IMR-90 (cell line): Measurements from ENCODE around the gene NSMCE3. TPM values are rescaled to one million over a fixed set of nuclear protein-coding genes. Genes with fewer than 3 reads are reported as not detected.

Source experiments
- ATAC-seq: fragments of 200-7000 bp; cut with Tn5 transposase; 2 replicates; pipeline ENCODE4 v1.9.1; 2020; ENCODE audit warnings: low read depth, mild to moderate bottlenecking, moderate library complexity
- BruUV-seq: library from RNA; stranded (reverse); fragments of 400-500 nt; replicated peaks from 2 replicates; lab custom pipeline; 2021; lab: Mats Ljungman, UMichigan
- CTCF ChIA-PET: fragments of 300-600 bp; formaldehyde crosslinking; extraction: SDS; loops from one replicate; lab custom pipeline; 2021; ENCODE audit warnings: antibody characterized with exemption; lab: Yijun Ruan, JAX
- POLR2A ChIA-PET: fragments of 300-600 bp; sonication (Branson Sonifier 250); formaldehyde crosslinking; loops from one replicate; lab custom pipeline; 2022; ENCODE audit warnings: antibody characterized with exemption; ENCODE audit not compliant: unreplicated experiment; lab: Charles Lee
- DNase-seq: peaks from one replicate; pipeline ENCODE4 v3.0.0; 2013
- H2AFZ ChIP-seq: replicated peaks from 2 replicates; pipeline ENCODE3; 2013; ENCODE audit warnings: low read length, mild to moderate bottlenecking; ENCODE audit not compliant: poor library complexity
- H2AK5ac ChIP-seq: 2 replicates; pipeline ENCODE4 v1.6.1; 2013; ENCODE audit warnings: low read depth, low read length, inconsistent platforms
- H2AK9ac ChIP-seq: replicated peaks from 2 replicates; pipeline ENCODE3; 2013; ENCODE audit warnings: mild to moderate bottlenecking, low read depth, low read length, moderate library complexity; ENCODE audit not compliant: poor library complexity
- H2BK120ac ChIP-seq: 2 replicates; pipeline ENCODE4 v1.6.1; 2013; ENCODE audit warnings: low read depth, low read length, inconsistent platforms
- H2BK15ac ChIP-seq: 3 replicates; pipeline ENCODE4 v1.6.1; 2013; ENCODE audit warnings: low read depth, low read length, inconsistent platforms
- H2BK20ac ChIP-seq: 2 replicates; pipeline ENCODE4 v1.6.1; 2013; ENCODE audit warnings: low read depth, mild to moderate bottlenecking, inconsistent platforms, low read length, moderate library complexity
- H2BK5ac ChIP-seq: 2 replicates; pipeline ENCODE4 v1.6.1; 2013; ENCODE audit warnings: mild to moderate bottlenecking, low read depth, low read length, inconsistent platforms; ENCODE audit not compliant: poor library complexity, severe bottlenecking
- H3K14ac ChIP-seq: replicated peaks from 2 replicates; pipeline ENCODE4 v1.6.1; 2013; ENCODE audit warnings: low read depth, low read length, inconsistent platforms
- H3K18ac ChIP-seq: 2 replicates; pipeline ENCODE4 v1.6.1; 2013; ENCODE audit warnings: low read depth, low read length, control low read depth
- H3K23ac ChIP-seq: 2 replicates; pipeline ENCODE4 v1.6.1; 2013; ENCODE audit warnings: low read depth, low read length, inconsistent platforms
- H3K27ac ChIP-seq: 2 replicates; pipeline ENCODE4 v1.5.1; 2013; ENCODE audit warnings: mild to moderate bottlenecking, control low read depth, low read length; ENCODE audit not compliant: insufficient read depth
- H3K27me3 ChIP-seq: 2 replicates; pipeline ENCODE4 v1.6.1; 2013; ENCODE audit warnings: low read length; ENCODE audit not compliant: control insufficient read depth, insufficient read depth
- H3K36me3 ChIP-seq: 2 replicates; pipeline ENCODE4 v1.6.1; 2013; ENCODE audit warnings: low read length, mixed read lengths; ENCODE audit not compliant: control insufficient read depth, insufficient read depth
- H3K4ac ChIP-seq: 2 replicates; pipeline ENCODE4 v1.6.1; 2013; ENCODE audit warnings: low read depth, low read length, inconsistent platforms
- H3K4me1 ChIP-seq: 2 replicates; pipeline ENCODE4 v1.6.1; 2013; ENCODE audit warnings: low read length, mixed read lengths; ENCODE audit not compliant: control insufficient read depth, insufficient read depth
- H3K4me2 ChIP-seq: 2 replicates; pipeline ENCODE4 v1.6.1; 2013; ENCODE audit warnings: low read depth, mild to moderate bottlenecking, control low read depth, low read length, moderate library complexity
- H3K4me3 ChIP-seq: 2 replicates; pipeline ENCODE4 v1.5.1; 2013; ENCODE audit warnings: low read depth, mild to moderate bottlenecking, control low read depth, low read length, moderate library complexity; ENCODE audit not compliant: insufficient read depth
- H3K56ac ChIP-seq: 2 replicates; pipeline ENCODE4 v1.6.1; 2013; ENCODE audit warnings: low read length, inconsistent platforms; ENCODE audit not compliant: insufficient read depth; ENCODE audit errors: extremely low read depth
- H3K79me1 ChIP-seq, 2 experiments: 2 replicates each; pipeline ENCODE4 v1.6.1; 2013; ENCODE audit warnings: low read length in 2 of 2, inconsistent platforms in 1 of 2, low read depth in 1 of 2
- H3K9ac ChIP-seq: 2 replicates; pipeline ENCODE4 v1.6.1; 2013; ENCODE audit warnings: low read depth, low read length, control low read depth
- H3K9me1 ChIP-seq: 2 replicates; pipeline ENCODE4 v1.6.1; 2013; ENCODE audit warnings: low read length, inconsistent platforms; ENCODE audit not compliant: insufficient read depth
- H3K9me3 ChIP-seq: 2 replicates; pipeline ENCODE4 v1.6.1; 2013; ENCODE audit warnings: low read length; ENCODE audit not compliant: control insufficient read depth, insufficient read depth
- H4K20me1 ChIP-seq: 2 replicates; pipeline ENCODE4 v1.6.1; 2013; ENCODE audit warnings: low read length, inconsistent platforms; ENCODE audit not compliant: insufficient read depth
- H4K5ac ChIP-seq: 2 replicates; pipeline ENCODE4 v1.6.1; 2013; ENCODE audit warnings: mild to moderate bottlenecking, low read depth, low read length, control low read depth
- H4K8ac ChIP-seq, 2 experiments: 2 replicates each; pipeline ENCODE4 v1.6.1; 2013; ENCODE audit warnings: low read depth in 2 of 2, low read length in 2 of 2, control low read depth in 1 of 2, inconsistent platforms in 1 of 2
- H4K91ac ChIP-seq: 2 replicates; pipeline ENCODE4 v1.6.1; 2013; ENCODE audit warnings: low read depth, low read length, inconsistent platforms; ENCODE audit not compliant: insufficient read depth
- CEBPB ChIP-seq: IDR thresholded peaks from 2 replicates; pipeline ENCODE4 v1.6.1; 2012; ENCODE audit warnings: low read depth, low read length, improper control_type of control experiment
- CHD1 ChIP-seq: IDR thresholded peaks from 2 replicates; pipeline ENCODE4 v1.6.1; 2012; ENCODE audit warnings: low read depth, low read length, improper control_type of control experiment
- FOS ChIP-seq: fragments of 150-350 bp; IDR thresholded peaks from 2 replicates; pipeline ENCODE4 v1.6.1; 2016; ENCODE audit warnings: low read depth, low read length
- MAFK ChIP-seq: IDR thresholded peaks from 2 replicates; pipeline ENCODE4 v1.6.1; 2012; ENCODE audit warnings: low read depth, low read length, improper control_type of control experiment
- NFE2L2 ChIP-seq: fragments of 150-350 bp; IDR thresholded peaks from 2 replicates; pipeline ENCODE4 v1.6.1; 2016; ENCODE audit warnings: low read depth, mild to moderate bottlenecking, low read length
- POLR2A ChIP-seq: IDR thresholded peaks from 2 replicates; pipeline ENCODE4 v1.6.1; 2012; ENCODE audit warnings: mild to moderate bottlenecking, low read depth, low read length
- RAD21 ChIP-seq: IDR thresholded peaks from 2 replicates; pipeline ENCODE4 v1.6.1; 2012; ENCODE audit warnings: low read length, improper control_type of control experiment
- RCOR1 ChIP-seq: IDR thresholded peaks from 2 replicates; pipeline ENCODE4 v1.6.1; 2012; ENCODE audit warnings: mild to moderate bottlenecking, low read length, improper control_type of control experiment; ENCODE audit not compliant: insufficient replicate concordance
- RFX5 ChIP-seq: IDR thresholded peaks from 2 replicates; pipeline ENCODE4 v1.8.0; 2012; ENCODE audit warnings: low read depth, mild to moderate bottlenecking, low read length, moderate library complexity
- SMC3 ChIP-seq: fragments of 150-350 bp; IDR thresholded peaks from 2 replicates; pipeline ENCODE4 v1.6.1; 2016; ENCODE audit warnings: low read depth, mild to moderate bottlenecking, antibody characterized with exemption, low read length, moderate library complexity
- WGBS, 2 experiments: methylation state at CpG; one replicate each; pipeline versions ENCODE4 v1.1.5 to v1.1.7; 2013; ENCODE audit warnings: missing lambda C conversion rate in 2 of 2; ENCODE audit not compliant: insufficient read length in 1 of 2; ENCODE audit errors: extremely low coverage in 2 of 2; 5-methylcytosine and 5-hydroxymethylcytosine counted together
- dilution Hi-C: fragments of 300-500 bp; cut with HindIII; formaldehyde crosslinking; loops from one replicate; pipeline ENCODE4 v1.14.3; 2018; ENCODE audit warnings: low sequenced_read_pairs; ENCODE audit not compliant: unreplicated experiment
- in situ Hi-C: fragments of 300-500 bp; cut with MboI; formaldehyde crosslinking; loops from 3 replicates; pipeline ENCODE4 v1.14.3; 2019; ENCODE audit warnings: low sequenced_read_pairs, inconsistent platforms, mixed read lengths
- intact Hi-C: fragments of 100-400 bp; cut with micrococcal nuclease; formaldehyde crosslinking; loops from 2 replicates; pipeline ENCODE4 v1.10.0; 2022
- polyA plus RNA-seq, 3 experiments: library from polyadenylated mRNA; depleted of rRNA; stranded (reverse); fragments of >200 nt; gene quantifications; 2 replicates each; pipeline ENCODE4 v1.2.3, GENCODE V29; 2012; ENCODE audit warnings: low replicate concordance in 1 of 3
- total RNA-seq: library from RNA; depleted of rRNA; stranded (reverse); fragments of >200 nt; gene quantifications from 2 replicates; pipeline ENCODE4 v1.2.3, GENCODE V29; 2012
- TF ChIP-seq, protein P1 (sequence below): fragments of 150-350 bp; IDR thresholded peaks from 2 replicates; pipeline ENCODE4 v1.6.1; 2016; ENCODE audit warnings: low read depth, mild to moderate bottlenecking, low read length, moderate library complexity, borderline replicate concordance
- TF ChIP-seq, protein P2 (sequence below): conservative IDR thresholded peaks from 2 replicates; pipeline ENCODE4 v1.5.1; 2012; ENCODE audit warnings: mild to moderate bottlenecking, low read depth, low read length, improper control_type of control experiment

The NSMCE3 gene
- total and polyA plus RNA-seq, 2 of the 4 experiments (the other 2 are of a cell fraction): 5.1 to 6.3 TPM

GRCh38 chr15:29266052-29266582 lies 3.5 kb downstream of the NSMCE3 start:
- CTCF ChIA-PET: no interaction called here

More at GRCh38 chr15:29266052-29266582, 3.5 kb downstream of the NSMCE3 start:
- H3K56ac ChIP-seq: no peak overlapping the region
- BruUV-seq: no TSS peak
- no peak for ATAC-seq
- no peak overlapping the region for H3K23ac ChIP-seq
- no peaks in the 10 kb centered on the region for H3K4me1 ChIP-seq
- no peak overlapping the region for H2BK5ac ChIP-seq
- H2AK9ac ChIP-seq: no peak overlapping the region
- no peak overlapping the region for H3K4me2 ChIP-seq
- H3K79me1 ChIP-seq: peaks cover 9 to 18% of the 10 kb centered on the region in 2 experiments
- DNase-seq: no peak
- H3K27ac ChIP-seq: no peak overlapping the region
- H2AK5ac ChIP-seq: no peak overlapping the region
- dilution Hi-C loops (no loop called here), in situ Hi-C loops (no loop called here), intact Hi-C loops (no loop called here)
- TF ChIP-seq RAD21: no peak
- no peak for TF ChIP-seq RFX5
- TF ChIP-seq CEBPB: no peak
- TF ChIP-seq, protein P1, sequence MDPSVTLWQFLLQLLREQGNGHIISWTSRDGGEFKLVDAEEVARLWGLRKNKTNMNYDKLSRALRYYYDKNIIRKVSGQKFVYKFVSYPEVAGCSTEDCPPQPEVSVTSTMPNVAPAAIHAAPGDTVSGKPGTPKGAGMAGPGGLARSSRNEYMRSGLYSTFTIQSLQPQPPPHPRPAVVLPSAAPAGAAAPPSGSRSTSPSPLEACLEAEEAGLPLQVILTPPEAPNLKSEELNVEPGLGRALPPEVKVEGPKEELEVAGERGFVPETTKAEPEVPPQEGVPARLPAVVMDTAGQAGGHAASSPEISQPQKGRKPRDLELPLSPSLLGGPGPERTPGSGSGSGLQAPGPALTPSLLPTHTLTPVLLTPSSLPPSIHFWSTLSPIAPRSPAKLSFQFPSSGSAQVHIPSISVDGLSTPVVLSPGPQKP: no peak
- no peak for TF ChIP-seq CHD1
- no peak for TF ChIP-seq MAFK
- no peak for TF ChIP-seq SMC3
- TF ChIP-seq, protein P2, sequence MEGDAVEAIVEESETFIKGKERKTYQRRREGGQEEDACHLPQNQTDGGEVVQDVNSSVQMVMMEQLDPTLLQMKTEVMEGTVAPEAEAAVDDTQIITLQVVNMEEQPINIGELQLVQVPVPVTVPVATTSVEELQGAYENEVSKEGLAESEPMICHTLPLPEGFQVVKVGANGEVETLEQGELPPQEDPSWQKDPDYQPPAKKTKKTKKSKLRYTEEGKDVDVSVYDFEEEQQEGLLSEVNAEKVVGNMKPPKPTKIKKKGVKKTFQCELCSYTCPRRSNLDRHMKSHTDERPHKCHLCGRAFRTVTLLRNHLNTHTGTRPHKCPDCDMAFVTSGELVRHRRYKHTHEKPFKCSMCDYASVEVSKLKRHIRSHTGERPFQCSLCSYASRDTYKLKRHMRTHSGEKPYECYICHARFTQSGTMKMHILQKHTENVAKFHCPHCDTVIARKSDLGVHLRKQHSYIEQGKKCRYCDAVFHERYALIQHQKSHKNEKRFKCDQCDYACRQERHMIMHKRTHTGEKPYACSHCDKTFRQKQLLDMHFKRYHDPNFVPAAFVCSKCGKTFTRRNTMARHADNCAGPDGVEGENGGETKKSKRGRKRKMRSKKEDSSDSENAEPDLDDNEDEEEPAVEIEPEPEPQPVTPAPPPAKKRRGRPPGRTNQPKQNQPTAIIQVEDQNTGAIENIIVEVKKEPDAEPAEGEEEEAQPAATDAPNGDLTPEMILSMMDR: no peak
- no peak for TF ChIP-seq RCOR1
- TF ChIP-seq FOS: no peak
- no peak for TF ChIP-seq POLR2A
- TF ChIP-seq NFE2L2: no peak
- H2AFZ ChIP-seq: no peak overlapping the region
- H3K9me1 ChIP-seq: no peaks in the 10 kb centered on the region
- H3K9me3 ChIP-seq: no peaks in the 10 kb centered on the region
- H3K27me3 ChIP-seq: no peaks in the 10 kb centered on the region
- H3K14ac ChIP-seq: no peak overlapping the region
- no peak overlapping the region for H2BK15ac ChIP-seq
- POLR2A ChIA-PET: no interaction called here
- H3K4me3 ChIP-seq: no peak overlapping the region
- peaks cover 3% of the 10 kb centered on the region; the same call in 1 of the 2 replicates for H4K20me1 ChIP-seq
- no CpG with 5 or more reads among the region's 1 CpG for WGBS, 2 experiments
- no peak overlapping the region for H3K18ac ChIP-seq
- H3K9ac ChIP-seq: no peak overlapping the region
- no peaks in the 10 kb centered on the region for H3K36me3 ChIP-seq
- no peak overlapping the region for H4K5ac ChIP-seq
- no peak overlapping the region for H2BK120ac ChIP-seq
- no peak overlapping the region for H4K91ac ChIP-seq
- no peak overlapping the region for H2BK20ac ChIP-seq
- H4K8ac ChIP-seq: no peak overlapping the region
- H3K4ac ChIP-seq: no peak overlapping the region
